Activated naive CD4-positive, alpha-beta T cell treated with anti-CD3 and anti-CD28 coated beads, Interleukin-2, amount 10 ng/mL, durations not matched to agents 7 days and 5 days (primary cell): ENCODE results near the gene SOX8.

ENCODE experiments used
- CTCF ChIA-PET: fragments of 350-600 bp; sonication (Branson Sonifier 250); formaldehyde crosslinking; loops from one replicate; lab custom pipeline; 2021; ENCODE audit warnings: antibody characterized with exemption; lab: Charles Lee
- DNase-seq: peaks from one replicate; pipeline ENCODE4 v3.0.0-alpha.2; 2020
- H3K27ac Mint-ChIP-seq: one replicate; pipeline ENCODE4 v1.8.0; 2021; ENCODE audit warnings: mild to moderate bottlenecking, moderate library complexity, mixed read lengths
- H3K27me3 Mint-ChIP-seq: one replicate; pipeline ENCODE4 v1.8.0; 2021; ENCODE audit warnings: mild to moderate bottlenecking, mixed read lengths
- H3K36me3 Mint-ChIP-seq: one replicate; pipeline ENCODE4 v1.8.0; 2021; ENCODE audit warnings: mixed read lengths
- H3K4me1 Mint-ChIP-seq: one replicate; pipeline ENCODE4 v1.8.0; 2021; ENCODE audit warnings: mixed read lengths
- H3K4me3 Mint-ChIP-seq: one replicate; pipeline ENCODE4 v1.8.0; 2021; ENCODE audit warnings: mild to moderate bottlenecking, moderate library complexity, mixed read lengths
- H3K9me3 Mint-ChIP-seq: one replicate; pipeline ENCODE4 v1.8.0; 2021; ENCODE audit warnings: mixed read lengths

The SOX8 gene

DNA sequence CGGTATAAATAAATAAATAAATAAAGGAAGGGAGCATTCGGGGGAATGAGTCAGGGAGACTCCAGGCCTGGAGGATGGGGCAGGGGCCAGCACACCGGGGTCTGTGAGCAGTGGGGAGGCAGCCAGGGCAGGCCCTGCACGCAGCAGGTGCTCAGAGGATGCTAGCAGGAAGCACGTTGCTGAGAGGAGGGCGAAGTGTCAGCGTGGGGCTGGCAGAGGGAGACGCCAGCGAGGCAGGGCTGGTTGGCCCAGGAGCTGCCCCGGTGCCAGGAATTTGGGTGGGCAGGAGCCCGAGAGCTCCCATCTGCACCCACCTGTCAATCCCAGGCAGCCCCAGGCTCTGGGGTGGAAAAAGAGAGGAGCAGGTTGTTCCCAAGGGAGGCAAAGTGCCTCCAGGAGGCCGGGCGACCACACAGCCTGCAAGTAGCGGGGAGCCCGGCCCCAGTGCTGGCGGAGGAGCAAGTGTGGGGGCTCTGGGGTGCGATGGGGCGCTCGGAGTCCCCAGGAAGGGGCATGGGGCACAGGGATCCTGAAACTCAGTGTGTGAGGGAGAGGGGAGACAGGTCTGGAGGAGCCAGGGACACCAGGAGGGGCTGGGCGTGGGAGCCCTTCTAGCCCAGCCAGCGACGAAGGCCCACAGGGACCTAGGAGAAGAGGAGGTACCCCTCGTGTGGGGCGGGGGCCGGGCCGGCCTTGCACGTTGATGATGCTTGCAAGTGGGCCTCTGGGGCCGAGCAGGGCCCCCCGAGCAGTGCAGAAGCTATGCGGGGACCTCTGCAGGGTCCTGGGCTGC lies 28.0 kb downstream of the SOX8 start:
- Mint-ChIP-seq H3K4me1 (peaks cover 6% of the 10 kb centered on the region), H3K36me3 (no peaks in the 10 kb centered on the region), H3K4me3 (no peak overlapping the region), H3K9me3 (no peaks in the 10 kb centered on the region), H3K27me3 (peaks cover 67% of the 10 kb centered on the region), H3K27ac (no peak overlapping the region)
- CTCF ChIA-PET, result no interaction called here
- no peak for DNase-seq

DNA sequence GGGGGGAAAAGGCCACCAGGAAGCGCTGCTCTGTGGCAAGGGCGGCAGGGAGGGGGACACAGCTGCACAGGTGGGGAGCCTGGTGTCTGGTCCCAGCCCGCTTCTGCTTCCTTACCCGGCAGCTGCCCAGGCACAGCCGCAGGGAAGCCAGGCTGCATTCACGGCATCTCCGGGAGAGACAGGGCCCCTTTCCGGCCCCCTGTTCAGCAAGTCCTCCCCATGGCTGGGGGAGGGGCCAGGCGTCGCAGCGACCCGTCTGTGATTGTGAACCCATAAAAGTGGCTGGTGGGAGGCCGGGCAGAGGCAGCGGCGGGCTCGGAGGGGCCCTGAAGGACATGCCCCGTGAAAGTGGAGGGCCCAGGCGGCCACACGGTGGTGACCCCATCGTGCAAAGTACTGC lies 28.7 kb downstream of the SOX8 start:
- H3K27me3 Mint-ChIP-seq, result peaks cover 64% of the 10 kb centered on the region
- H3K36me3 Mint-ChIP-seq, result no peaks in the 10 kb centered on the region

DNA sequence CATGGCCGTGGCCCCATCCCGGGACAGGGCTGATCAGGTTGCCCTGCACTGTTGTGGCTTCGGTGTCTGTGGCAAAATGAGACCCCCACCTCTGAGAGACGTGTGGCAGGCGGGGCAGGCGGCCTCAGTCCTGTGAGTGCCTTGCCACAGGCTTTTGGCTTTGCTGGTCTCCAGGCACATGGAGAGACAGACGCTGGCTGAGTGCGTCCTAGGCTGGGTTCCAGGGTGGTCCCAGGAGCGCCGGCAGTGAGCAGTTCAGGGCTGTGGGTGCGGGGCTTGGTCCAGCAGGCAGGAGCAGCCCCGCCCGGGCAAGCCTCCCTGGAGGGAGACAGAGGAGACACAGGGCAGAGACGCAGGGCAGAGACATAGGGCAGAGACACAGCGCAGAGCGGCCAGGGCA lies 29.2 kb downstream of the SOX8 start:
- no peak for DNase-seq
- Mint-ChIP-seq H3K4me1 (no peaks in the 10 kb centered on the region), H3K27me3 (peaks cover 58% of the 10 kb centered on the region), H3K36me3 (no peaks in the 10 kb centered on the region), H3K27ac (no peak overlapping the region), H3K4me3 (no peak overlapping the region), H3K9me3 (no peaks in the 10 kb centered on the region)
- CTCF ChIA-PET, result no interaction called here

More for the DNA sequence above, 28.7 kb downstream of the SOX8 start:
- DNase-seq, result no peak
- no peaks in the 10 kb centered on the region for H3K9me3 Mint-ChIP-seq
- no peak overlapping the region for H3K4me3 Mint-ChIP-seq
- H3K27ac Mint-ChIP-seq, result no peak overlapping the region
- CTCF ChIA-PET, result no interaction called here
- H3K4me1 Mint-ChIP-seq, result peaks cover 4% of the 10 kb centered on the region

DNA sequence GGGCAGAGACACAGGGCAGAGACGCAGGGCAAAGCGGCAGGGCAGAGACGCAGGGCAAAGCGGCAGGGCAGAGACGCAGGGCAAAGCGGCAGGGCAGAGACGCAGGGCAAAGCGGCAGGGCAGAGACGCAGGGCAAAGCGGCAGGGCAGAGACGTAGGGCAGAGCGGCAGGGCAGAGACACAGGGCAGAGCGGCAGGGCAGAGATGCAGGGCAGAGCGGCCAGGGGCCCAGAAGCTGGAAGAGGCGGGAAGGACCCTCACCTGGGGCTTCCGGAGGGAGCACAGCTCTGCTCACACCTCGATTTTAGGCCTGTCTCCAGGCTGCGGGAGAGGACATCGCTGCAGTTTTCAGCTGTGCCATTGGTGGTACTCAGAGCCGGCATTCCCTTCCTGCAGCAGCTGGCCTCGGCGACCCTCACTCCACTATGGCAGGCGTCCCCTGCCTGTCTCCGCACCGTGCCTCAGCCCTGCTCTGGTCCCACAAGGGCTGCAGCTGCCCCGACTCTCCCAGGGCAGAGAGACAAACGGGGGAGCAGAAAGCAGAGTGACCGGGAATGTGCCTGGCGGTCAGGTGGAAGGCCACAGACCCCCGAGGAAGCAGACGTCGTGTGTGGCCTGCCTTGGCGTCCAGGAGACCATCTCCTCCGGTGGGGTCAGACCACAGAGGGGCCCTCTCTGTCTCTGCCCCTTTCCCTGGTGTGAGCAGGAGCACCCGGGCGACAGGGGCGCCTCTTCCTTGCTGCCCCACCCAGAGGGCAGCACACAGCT lies 29.9 kb downstream of the SOX8 start:
- CTCF ChIA-PET, result no interaction called here
- Mint-ChIP-seq H3K4me1 (no peaks in the 10 kb centered on the region), H3K27ac (no peak overlapping the region), H3K36me3 (no peaks in the 10 kb centered on the region), H3K27me3 (peaks cover 51% of the 10 kb centered on the region), H3K4me3 (no peak overlapping the region), H3K9me3 (no peaks in the 10 kb centered on the region)
- DNase-seq, result no peak

DNA sequence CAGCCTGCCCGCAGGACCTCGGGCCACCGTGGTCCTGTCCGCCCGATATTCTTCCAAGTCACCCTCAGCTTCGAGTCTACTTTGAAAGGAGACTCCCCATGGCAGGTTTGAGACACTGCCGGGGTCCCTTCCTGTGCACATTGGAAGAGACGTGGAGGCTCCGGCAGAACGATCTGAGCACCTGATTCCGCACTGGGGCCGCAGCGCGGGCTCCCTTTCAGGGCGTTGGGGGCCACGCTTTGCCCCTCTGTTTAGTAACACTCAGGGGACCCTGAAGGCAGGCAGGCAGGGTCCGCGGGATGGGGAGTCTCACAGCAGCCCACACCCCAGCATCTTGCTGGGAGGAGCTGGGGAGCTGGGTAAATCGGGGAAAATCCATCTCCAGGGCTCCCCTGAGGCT lies 30.6 kb downstream of the SOX8 start:
- H3K27me3 Mint-ChIP-seq, result peaks cover 45% of the 10 kb centered on the region
- CTCF ChIA-PET, result no interaction called here
- H3K4me3 Mint-ChIP-seq, result no peak overlapping the region
- no peaks in the 10 kb centered on the region for H3K36me3 Mint-ChIP-seq
- no peaks in the 10 kb centered on the region for H3K9me3 Mint-ChIP-seq
- H3K27ac Mint-ChIP-seq, result no peak overlapping the region
- no peak for DNase-seq
- no peaks in the 10 kb centered on the region for H3K4me1 Mint-ChIP-seq

DNA sequence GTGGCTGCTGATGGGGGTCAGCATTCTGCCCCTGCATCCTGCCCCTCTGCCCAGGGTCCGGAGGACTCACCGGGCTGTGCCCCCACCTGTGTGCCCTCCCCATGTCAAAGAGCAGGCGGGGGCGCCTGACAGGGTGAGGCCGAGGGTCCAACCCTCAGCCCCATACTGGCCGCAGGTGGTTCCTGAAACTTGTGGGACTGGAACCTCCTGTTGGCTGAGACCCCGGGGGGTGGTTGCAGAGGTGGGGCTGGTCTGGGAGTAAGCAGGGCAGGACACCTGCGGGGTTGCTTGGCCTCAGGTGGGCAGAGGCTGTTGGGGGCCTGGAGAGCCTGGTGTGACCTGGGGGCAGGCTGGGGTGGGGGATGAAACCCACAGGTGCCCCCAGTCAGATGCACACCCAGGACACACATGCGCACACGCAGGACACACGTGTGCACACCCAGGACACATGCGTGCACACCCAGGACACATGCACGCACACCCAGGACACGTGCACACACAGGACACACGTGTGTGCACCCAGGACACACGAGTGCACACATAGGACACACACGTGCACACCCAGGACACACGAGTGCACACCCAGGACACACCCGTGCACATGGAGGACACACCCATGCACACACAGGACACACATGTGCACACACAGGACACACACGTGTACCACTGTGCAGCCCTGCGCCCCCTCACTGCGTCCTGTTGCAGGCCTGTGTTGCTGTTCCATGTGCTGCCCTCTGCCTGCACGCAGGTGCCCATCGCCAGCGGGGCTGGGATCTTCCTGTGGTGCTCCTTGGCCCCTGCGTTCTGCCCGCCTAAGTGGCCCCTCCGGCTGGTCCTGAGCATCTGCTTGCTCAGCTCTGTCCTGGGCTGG lies 31.4 kb downstream of the SOX8 start:
- DNase-seq, result no peak
- Mint-ChIP-seq H3K4me3 (no peak overlapping the region), H3K27me3 (peaks cover 37% of the 10 kb centered on the region), H3K36me3 (no peaks in the 10 kb centered on the region), H3K4me1 (no peaks in the 10 kb centered on the region), H3K9me3 (no peaks in the 10 kb centered on the region), H3K27ac (no peak overlapping the region)
- CTCF ChIA-PET, result no interaction called here

DNA sequence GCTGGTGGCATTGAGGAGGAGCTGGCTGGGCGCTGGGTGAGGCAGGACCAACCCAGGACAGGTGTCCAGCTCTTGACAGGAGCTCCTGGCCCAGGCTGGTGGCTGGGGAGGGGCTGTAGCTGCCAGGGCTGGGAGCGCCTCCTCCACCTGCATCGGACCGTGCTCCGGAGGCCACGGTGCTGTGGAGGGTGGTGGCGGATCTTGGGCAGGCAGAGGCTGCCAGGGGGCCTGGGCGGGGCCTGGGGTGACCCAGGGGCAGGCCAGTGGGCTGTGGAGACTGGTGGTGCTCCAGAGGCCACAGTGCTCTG lies 32.0 kb downstream of the SOX8 start:
- no peak for DNase-seq
- Mint-ChIP-seq H3K36me3 (no peaks in the 10 kb centered on the region), H3K27me3 (peaks cover 34% of the 10 kb centered on the region), H3K9me3 (no peaks in the 10 kb centered on the region), H3K4me3 (no peak overlapping the region), H3K27ac (no peak overlapping the region), H3K4me1 (no peaks in the 10 kb centered on the region)
- CTCF ChIA-PET, result no interaction called here

DNA sequence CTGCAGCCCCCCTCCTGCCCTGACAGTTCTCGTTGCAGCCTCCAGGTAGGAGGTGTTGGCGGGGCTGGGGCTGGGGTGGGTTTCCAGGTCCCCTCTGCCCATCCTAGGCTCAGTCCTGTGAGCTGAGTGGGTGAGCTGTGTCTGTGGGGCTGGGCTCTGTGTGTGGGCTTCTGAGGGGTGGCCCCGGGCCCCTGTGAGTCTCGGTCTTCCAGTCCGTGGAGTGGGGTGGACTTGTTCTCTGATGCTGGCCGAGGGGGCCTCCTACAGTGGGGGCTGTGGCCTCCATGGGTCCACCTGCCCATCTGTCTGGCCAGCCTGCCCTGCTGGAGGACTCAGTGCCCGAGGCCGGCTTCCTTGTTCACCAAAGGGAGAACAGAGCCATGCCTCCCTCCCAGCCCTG lies 32.7 kb downstream of the SOX8 start:
- H3K27ac Mint-ChIP-seq, result no peak overlapping the region
- H3K4me3 Mint-ChIP-seq, result no peak overlapping the region
- H3K27me3 Mint-ChIP-seq, result peaks cover 34% of the 10 kb centered on the region
- no peaks in the 10 kb centered on the region for H3K4me1 Mint-ChIP-seq
- CTCF ChIA-PET, result no interaction called here
- no peaks in the 10 kb centered on the region for H3K36me3 Mint-ChIP-seq
- no peaks in the 10 kb centered on the region for H3K9me3 Mint-ChIP-seq
- DNase-seq, result no peak

DNA sequence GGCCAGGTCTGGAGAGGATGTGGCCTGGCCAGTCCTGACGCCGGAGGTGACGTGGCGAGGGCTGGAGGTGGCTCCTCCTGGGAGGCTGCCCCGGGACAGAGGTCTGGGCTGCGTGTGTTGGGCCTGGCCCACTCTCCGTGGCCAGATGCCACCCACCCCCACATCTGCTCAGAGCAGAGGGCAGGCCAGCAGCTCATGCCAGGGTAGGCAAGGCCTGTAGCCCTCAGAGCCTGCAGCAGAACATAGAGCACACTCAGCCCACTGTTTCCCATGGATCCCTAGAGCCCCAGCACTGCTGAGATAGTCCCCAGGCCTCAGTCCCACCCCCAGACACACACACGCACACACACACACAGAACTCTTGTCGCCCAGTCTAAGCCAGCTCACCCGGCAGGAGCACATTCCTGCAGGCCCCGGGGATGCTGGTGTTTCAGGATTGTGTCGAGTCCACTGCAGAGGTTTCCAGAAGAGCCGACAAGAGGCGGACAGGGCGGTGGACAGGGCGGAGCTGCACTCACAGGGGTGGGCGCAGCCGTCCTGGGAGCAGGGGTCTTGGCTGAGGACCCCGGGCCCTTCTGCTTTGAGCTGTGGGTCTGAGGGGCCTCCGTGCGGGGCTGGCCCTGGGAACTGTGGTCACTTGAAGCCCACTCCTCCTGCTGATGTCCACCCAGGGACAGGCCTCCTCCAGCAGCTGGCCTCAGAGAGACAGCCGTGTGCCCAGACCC lies 33.4 kb downstream of the SOX8 start:
- Mint-ChIP-seq H3K27me3 (peaks cover 29% of the 10 kb centered on the region), H3K4me1 (no peaks in the 10 kb centered on the region), H3K9me3 (no peaks in the 10 kb centered on the region), H3K27ac (no peak overlapping the region), H3K36me3 (no peaks in the 10 kb centered on the region), H3K4me3 (no peak overlapping the region)
- CTCF ChIA-PET, result no interaction called here
- DNase-seq, result no peak

DNA sequence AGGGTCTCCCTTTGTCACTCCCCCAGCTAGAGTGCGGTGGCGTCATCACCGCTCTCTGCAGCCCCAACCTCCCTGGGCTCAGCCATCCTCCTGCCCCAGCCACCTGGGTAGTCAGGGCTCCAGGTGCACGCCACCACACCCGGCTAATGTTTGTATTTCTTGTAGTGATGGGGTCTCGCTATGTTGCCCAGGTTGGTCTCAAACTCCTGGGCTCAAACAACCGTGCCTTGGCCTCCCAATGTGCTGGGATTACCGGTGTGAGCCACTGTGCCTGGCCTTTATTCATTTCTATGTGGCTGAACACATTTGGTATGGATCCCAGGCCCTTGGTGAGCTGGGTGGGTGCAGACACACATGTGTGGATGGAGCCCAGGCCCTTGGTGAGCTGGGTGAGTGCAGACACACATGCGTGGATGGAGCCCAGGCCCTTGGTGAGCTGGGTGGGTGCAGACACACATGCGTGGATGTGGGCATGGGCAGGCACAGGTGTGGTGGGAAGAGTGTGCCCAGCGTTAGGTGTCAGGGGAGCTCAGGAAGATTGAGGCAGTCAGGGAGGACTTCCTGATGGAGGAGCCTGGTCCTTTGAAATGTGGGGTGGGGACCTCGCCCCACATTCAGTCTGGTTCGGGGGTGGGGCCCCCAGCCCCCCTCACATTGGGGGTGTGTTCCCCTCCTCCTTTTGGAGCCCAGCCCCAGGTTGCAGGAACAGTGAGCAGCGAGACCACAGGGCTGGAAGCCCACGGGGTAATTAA lies 37.1 kb downstream of the SOX8 start:
- no peaks in the 10 kb centered on the region for H3K9me3 Mint-ChIP-seq
- no peak overlapping the region for H3K4me3 Mint-ChIP-seq
- CTCF ChIA-PET, result no interaction called here
- peaks cover 12% of the 10 kb centered on the region for H3K27me3 Mint-ChIP-seq
- no peak for DNase-seq
- no peak overlapping the region for H3K27ac Mint-ChIP-seq
- H3K4me1 Mint-ChIP-seq, result no peaks in the 10 kb centered on the region
- H3K36me3 Mint-ChIP-seq, result no peaks in the 10 kb centered on the region

DNA sequence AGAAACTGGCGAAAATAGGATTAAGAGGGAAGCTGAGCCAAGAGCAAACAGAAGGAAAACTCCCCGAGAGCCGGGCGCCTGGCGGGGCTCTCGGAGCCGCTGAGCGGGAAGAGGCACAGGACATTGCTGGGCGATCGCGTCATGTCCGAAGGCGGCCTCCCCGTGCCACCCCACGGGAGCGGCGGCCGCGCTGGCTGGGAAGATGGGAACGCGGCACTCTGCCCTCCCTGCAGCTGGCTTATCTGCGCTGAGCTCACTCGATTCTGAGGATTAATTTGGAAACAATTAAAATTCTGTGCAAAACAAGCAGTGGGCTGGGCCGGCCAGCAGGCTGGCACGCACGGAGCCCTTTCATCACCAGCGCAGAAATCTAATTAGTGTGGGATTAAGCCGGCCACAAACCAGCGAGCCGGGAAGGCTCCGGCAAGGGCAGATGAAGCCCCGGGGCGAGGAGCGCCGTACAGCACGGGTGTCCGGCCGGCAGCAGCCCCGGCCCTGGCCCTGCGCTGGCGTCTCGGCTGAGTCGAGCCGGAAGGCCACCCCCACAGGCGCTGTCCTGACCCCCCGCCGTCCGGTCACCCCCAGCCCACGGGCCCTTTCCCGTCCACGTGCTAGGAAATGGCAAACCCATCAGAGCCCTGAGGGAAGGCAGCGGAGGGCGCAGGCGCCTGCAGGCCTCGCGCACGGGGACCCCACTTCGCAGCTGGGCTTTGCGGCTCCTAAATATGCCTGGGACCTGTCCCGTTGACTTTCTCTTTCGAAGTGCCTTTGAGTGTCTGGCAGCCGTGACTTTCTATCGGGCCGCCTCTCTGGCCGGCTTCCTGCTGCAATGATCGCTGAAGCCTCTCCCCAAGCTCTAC lies 37.9 kb downstream of the SOX8 start:
- no peaks in the 10 kb centered on the region for H3K4me1 Mint-ChIP-seq
- no peaks in the 10 kb centered on the region for H3K9me3 Mint-ChIP-seq
- H3K4me3 Mint-ChIP-seq, result no peak overlapping the region
- CTCF ChIA-PET, result no interaction called here
- peaks cover 12% of the 10 kb centered on the region for H3K27me3 Mint-ChIP-seq
- no peak overlapping the region for H3K27ac Mint-ChIP-seq
- no peaks in the 10 kb centered on the region for H3K36me3 Mint-ChIP-seq
- DNase-seq, result no peak

DNA sequence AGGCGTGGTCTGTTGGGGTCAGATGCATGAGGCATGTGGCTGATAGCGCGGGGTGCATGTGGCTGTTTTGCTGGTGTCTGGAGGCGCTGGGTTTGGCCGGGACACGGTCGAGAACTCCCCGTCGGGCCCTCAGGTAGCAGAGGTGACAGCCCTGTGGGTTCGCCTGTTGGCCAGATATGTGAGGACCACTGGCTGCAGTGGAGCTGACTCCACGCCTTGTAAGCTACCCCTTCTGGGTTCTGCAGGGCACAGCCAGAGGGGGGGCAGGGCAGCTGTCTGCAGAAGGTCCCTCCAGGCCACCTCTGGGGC lies 38.5 kb downstream of the SOX8 start:
- CTCF ChIA-PET, result no interaction called here
- Mint-ChIP-seq H3K9me3 (no peaks in the 10 kb centered on the region), H3K36me3 (no peaks in the 10 kb centered on the region), H3K27ac (no peak overlapping the region), H3K27me3 (peaks cover 12% of the 10 kb centered on the region), H3K4me3 (no peak overlapping the region), H3K4me1 (no peaks in the 10 kb centered on the region)
- no peak for DNase-seq

DNA sequence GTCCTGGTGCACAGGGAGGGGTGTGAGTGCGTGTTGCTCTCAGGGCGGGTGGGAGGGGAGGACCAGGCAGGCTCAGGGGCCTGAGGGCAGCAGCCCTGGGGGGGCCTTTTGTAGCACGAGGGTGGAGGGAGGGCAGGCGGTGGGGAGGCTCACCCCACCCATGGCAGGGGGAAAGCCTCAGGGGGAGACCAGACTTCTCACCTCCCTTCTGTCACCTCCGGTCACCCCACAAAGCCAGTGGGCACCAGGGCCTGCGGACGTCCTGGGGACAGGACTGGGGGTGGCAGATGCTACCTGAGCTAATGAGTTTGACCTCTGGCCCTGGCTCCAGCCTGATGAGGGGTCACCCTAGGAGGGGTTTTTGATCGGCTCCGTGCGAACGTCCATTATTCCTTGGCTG lies 39.0 kb downstream of the SOX8 start:
- CTCF ChIA-PET, result no interaction called here
- H3K36me3 Mint-ChIP-seq, result no peaks in the 10 kb centered on the region
- no peak for DNase-seq
- H3K4me3 Mint-ChIP-seq, result no peak overlapping the region
- no peaks in the 10 kb centered on the region for H3K4me1 Mint-ChIP-seq
- H3K27ac Mint-ChIP-seq, result no peak overlapping the region
- peaks cover 12% of the 10 kb centered on the region for H3K27me3 Mint-ChIP-seq
- H3K9me3 Mint-ChIP-seq, result no peaks in the 10 kb centered on the region
